ENCODE results near the gene RAD51AP2.
"Not testable (repeated sequence)": the region's sequence is repeated elsewhere in the genome, so short reads cannot be mapped to it uniquely, and the experiment has no call there.

RAD51AP2 gene

DNA sequence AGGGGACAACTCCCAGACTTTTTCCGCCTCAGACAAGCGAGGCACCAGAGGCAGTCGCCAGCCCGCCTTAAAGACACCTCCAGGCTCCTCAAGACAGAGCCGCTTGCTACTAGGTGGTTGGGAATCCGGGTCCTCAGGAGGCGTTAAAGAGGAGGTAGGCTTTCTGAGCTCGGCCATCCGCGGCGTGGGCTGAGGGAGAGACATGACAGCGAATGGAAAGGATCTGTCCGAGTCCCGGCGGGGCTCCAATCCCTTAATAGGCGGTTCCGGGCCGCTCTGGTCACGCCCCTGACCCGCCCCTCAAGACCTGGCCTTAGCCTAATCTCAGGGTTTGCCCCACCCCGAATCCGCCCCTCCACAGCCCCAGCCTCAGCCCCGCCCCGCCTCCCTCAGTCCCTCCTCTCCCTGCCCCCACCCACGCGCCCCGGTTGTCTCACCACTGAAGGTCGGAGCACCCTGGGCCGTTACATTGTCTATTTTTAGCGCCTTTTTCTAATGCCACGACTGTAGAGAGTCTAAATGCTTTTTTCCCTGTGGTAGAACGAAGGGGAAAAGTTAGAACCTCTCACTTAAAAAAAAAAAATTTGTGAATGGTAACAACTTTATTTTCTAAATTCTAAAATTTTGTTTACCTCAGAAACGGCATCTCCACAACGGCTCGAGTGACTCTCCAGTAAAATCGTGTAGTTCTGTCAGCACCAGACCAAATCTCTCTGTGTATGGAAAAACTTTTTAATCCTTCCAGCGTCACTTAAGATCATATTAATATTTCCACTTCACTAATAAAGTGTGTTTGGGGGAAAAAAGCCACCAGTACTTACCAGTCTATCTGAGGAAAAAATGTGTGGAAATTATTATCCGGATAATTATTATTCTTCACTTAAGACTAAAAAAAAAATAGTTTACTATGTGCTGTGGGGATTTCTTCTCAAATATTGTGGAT, at the start of gene RAD51AP2:
Gene RAD51AP2 (minus strand): TSS at position 229 of the 943 bp plus-strand sequence. CDS start 25 bp downstream, at position 204.
- peak; percentile 82 for DNase-seq (ENCODE audit: low read depth)

DNA sequence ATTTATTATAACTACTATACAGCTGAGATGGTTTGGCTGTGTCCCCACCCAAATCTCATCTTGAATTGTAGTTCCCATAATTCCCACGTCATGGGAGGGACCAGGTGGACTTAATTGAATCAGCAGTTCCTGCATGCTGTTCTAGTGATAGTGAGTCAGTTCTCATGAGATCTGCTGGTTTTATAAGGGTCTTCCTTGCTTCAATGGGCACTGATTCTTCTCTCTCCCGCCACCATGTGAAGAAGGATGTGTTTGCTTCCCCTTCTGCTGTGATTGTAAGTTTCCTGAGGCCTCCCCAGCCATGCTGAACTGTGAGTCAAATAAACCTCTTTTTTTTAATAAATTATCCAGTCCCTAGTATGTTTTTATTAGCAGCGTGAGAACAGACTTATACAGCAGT, 47.5 kb upstream of the RAD51AP2 start:
- not testable (repeated sequence) for DNase-seq (ENCODE audit: low read depth)

DNA sequence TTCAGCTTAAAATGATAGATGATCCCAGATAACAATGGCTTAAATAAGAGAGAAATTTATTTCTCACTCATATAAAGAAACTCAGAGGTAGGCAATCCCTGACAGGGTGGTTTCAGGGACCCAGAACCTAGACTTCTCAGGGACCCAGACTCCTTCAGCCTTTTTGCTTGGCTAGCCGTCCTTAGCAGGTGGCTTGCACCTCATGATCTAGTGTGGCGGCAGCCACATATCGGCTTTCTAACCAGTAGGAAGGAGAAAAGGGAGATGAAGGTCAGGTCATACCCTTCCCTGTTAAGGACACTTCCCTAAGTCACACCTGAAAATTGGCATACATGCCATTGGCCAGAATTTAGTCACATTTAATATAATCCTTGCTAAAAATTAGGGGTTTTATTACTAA, 40.6 kb upstream of the RAD51AP2 start:
- DNase-seq (ENCODE audit: low read depth), result no peak

DNA sequence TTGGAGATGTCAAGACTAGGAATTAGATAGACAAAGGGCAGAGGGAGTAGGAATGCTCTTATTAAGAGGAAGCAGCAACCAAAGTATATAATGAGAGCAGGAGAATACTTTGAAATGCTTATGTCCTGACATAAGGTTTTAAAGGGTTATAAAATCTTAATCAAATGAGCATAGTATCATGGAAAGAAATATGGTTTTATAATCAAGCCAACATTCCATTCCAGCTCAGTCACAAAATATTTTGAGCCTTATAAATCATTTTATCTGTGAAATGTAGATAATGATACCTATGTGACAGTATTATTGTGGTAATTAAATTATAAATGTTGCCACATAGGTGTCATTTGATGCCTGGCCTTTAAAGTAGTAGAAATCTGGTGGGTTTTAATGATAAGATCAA, 39.8 kb upstream of the RAD51AP2 start:
- peak; percentile 9 for DNase-seq (ENCODE audit: low read depth)

DNA sequence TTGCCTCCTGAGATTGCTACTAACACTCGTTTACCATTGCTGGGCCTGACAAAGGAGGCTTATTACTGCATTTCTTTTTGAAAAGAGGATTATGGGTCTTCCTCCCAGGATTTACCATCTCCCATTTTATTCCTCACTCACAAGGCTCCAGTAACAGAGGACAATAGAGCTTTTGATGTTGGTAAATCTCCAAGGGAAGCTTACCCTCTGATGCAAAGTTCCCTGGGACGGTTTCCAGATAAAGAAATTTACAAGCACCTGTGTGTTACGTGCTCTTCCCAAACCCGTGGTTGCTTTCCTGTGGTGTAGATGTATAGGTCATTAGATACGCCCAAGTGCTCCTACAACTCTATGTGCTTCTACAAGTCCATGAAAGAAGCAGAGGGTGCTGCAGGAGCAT, 39.4 kb upstream of the RAD51AP2 start:
- no peak for DNase-seq (ENCODE audit: low read depth)

DNA sequence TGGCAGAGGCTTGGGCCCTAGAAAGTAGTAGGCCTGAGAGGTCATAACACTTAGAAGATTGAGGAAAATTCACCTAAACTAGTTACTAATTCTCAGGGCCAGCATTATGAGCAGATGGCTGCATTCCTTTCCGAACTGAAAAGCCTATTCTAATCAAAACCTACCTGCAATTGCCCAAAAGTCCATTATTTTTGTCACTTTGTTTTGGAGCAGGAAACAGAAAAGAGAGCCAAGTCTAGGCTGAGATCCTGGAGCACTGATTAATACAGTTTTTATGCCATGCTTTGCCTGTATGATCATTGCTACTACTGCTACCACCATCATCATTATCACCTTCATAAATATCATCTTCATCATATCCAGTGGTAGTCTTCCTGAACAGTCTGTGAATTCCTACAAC, 36.9 kb upstream of the RAD51AP2 start:
- DNase-seq (ENCODE audit: low read depth), result no peak

DNA sequence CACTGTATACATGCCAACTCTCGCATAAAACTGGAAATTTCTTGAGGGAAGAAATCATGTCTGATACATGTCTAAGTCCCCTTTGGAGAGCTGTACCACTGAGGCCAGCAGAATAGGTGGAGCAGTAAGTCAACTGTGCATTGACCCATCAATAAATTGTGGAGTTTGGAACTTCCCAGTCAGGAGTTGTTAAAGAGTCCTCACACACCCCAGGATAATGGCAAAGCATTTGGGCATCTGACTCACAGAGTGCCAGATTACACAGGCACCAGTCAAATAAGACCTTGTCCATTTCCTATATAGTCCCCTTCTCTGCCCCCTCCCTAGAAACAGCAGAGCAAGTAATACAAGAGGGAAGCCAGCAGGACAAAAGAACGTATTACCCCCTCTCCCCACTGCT, 32.7 kb upstream of the RAD51AP2 start:
- no peak for DNase-seq (ENCODE audit: low read depth)

DNA sequence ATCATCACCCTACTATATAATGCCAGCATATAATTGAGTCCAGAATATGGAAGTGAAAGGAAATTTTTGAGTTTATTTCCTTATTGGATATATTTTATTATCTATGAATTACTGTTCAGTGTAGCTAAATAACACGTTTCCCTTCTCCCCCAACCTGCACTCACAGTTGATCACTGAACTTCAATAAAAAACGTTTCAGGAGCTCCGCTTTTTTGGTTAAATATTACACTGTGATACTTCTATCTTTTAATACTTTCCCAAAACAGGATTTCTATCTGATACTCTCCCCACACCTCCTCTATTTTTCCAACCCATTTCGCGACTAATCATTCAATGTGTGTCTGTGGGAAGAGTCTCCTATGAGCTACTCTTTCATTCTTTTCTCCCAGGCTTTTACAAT, 29.5 kb upstream of the RAD51AP2 start:
- no peak for DNase-seq (ENCODE audit: low read depth)

DNA sequence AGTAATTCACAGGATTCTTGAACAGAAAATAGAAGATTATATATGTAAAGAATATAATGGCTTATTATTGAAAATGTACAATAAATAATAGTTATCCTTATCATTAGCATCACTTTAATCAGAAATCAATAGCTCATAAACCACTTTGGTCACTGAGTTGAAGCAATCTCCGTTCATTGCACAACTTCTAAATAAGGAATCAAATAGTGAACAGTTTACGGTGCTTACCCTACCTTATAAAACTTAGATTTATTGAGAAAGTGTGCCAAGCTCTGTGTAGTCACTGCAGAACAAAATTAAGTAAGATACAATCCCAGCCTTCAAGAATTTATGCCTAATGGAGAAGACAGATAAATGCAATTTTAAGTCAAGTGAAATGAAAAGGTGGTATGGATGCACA, 29.0 kb upstream of the RAD51AP2 start:
- DNase-seq (ENCODE audit: low read depth), result no peak

DNA sequence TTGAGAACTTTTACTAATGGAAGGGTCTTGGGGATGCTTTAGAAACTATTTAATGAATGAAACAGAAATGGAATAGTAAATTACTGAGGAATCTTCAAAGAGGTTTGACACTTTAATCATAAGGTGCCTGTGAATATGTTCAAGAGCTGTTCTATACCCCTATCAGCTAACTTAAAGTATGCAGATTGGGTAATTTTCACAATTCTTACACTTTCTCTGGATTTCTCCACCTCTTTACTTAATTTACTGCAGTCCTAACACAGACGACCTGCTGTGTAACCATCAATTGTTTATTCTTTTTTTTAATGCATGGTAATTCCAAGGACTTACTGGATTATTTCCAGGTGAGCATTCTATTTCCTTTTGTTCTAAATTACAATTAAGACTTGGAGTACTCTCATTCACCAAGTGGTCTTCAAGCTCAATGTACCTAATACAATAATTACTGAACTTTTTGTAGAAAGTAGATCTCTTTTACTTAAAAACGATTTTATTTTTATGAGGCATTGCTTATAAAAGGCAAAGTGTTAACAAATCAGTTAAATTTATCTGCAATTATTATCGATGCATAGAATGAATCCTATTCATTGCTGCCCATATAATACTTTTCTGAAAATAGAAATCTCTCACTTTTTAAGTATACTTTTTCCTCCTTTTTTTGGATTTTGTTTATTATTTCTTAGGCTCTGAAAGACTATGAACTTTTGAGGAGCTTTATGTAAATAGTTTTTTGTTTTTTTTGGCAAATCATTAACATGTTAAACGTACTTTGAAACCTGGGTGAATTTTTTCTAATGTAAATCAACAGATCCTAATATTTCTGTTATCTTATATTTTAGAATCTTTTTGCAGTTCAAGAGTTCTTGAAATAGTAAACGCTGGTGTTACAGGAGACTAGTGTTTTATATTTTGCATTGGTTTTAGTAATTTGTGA, 27.7 kb upstream of the RAD51AP2 start:
- no peak for DNase-seq (ENCODE audit: low read depth)

DNA sequence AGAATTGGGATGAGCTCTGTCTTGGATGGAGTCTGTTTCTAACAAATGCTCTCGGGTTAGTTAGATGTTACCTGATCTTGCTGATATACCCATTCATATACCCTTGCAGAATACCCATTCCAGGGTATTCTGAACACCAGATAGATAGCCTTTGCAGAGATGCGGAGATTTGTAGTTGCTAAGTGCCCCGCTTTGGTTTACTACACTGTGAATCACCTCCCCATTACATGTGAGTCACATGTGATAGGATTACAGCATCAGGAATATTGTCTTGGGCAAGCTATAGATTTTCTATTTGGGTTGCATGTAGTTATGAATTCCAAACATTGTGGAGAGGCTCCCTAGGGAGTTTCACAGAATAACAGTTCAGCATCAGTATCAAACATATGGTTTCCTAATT, 26.0 kb upstream of the RAD51AP2 start:
- no peak for DNase-seq (ENCODE audit: low read depth)

DNA sequence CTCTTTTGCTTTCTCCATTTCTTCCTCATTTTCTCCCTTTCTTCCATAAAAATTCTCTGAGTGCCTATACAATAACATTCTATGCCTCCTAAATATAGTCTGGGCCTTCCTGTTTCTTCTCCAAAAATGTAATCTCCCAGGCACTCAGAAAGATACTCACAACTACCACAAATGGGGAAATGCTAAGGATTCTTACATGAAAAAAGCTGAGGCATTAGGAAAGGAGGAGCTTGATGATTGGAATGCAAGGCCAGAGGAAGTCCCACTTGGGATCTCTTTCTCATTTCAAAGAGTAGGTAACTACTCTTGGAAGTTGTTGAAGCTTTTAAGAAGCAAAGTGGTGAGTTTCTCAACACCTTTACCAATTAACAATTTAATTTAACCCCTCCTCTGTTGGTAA, 25.6 kb upstream of the RAD51AP2 start:
- no peak for DNase-seq (ENCODE audit: low read depth)

DNA sequence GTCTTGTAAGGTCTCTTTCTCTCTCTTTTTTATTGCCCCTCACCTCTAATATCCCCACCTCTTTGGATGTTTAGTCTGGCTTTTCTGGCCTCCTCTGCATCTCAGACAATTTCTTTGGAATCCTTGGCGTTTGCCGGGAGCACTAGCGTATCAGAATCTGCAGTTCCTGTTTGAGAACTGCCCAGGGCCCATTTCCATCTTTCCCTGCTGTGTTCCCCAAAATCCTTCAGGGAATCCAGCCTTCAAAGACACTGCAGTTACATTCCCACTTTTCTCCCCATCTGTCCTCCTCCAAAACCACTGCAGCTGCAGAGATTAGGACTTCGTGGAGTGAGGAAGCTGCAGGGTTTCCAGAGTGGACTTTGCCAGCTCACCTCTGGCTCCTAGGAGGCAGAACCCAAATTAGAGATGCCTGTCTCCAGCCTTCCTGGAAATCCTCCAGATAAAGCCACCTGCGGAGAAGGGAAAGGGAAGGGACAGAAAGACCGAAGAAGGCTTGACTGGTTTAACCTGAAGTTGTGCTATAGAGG, 25.0 kb upstream of the RAD51AP2 start:
- DNase-seq (ENCODE audit: low read depth), result no peak

DNA sequence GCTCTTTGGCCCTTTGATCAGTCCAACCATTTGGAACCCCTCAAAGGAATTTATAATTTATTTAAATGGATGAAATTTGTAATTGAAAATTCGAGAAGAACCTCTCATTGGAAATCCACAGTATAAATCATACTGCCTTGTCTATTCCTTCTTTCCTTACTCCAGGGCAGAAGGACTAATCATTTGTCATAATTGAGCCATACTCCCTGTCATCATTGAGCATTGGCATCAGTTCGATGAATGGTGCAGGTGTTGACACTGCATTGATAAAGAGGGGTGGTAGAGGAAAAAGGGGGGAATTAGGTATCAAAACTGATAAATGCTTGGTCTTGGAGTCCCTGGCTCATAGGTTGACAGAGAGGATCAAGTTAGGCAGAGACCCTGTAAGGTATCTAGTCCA, 24.2 kb upstream of the RAD51AP2 start:
- DNase-seq (ENCODE audit: low read depth), result no peak

DNA sequence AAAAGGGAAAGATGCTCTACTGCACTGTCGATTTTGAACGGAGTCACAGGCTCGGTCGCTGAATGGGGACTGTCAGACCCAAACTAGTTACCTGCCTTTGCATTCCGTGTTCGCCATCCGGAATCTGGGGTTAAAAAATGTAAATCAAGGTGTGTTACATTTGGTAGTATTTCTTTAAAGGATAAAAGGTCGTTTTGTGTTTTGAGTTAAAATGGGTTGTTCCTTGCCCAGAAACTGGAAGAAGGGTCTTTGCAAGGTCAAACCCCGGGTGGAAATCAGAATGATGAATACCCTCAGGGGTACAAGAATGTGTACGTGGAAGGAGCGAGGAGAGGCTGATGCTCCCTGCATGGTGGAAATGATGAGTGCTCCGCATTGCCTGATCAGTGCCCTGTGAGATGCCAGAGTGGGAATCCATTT, 23.3 kb upstream of the RAD51AP2 start:
- no peak for DNase-seq (ENCODE audit: low read depth)

DNA sequence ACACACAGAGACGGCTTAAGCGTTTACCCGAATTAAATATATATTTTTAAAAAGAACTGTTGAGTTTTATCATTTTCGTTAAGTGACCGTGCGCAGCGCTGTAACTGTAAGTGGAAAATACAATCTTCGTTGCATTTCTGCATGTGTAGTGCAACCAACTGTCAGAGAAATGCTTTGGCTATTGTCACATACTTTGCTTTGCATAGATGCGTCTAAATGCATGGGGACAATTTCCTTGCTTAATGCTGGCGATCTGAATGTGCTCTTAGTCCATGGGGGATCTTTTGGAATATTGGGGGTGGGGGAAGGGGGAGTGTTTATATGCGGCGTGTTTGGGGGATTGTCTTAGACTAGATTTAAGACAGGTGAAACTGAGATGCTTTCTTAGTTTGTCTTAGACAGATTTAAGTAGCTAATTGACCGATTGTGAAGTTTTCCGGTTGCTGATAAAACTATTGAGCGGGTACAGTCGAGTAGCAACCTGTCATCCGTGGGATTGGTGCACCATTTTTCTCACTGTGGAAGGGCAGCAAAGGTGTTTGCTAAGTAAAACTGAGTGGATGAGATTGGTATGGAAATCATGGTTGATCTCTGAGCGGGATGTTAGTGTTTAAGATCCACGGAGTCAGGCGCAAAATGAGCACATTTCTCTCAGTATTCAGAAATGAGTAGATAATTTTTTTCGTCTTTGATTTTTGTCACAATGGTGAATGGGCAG, 22.7 kb upstream of the RAD51AP2 start:
- DNase-seq (ENCODE audit: low read depth), result no peak

DNA sequence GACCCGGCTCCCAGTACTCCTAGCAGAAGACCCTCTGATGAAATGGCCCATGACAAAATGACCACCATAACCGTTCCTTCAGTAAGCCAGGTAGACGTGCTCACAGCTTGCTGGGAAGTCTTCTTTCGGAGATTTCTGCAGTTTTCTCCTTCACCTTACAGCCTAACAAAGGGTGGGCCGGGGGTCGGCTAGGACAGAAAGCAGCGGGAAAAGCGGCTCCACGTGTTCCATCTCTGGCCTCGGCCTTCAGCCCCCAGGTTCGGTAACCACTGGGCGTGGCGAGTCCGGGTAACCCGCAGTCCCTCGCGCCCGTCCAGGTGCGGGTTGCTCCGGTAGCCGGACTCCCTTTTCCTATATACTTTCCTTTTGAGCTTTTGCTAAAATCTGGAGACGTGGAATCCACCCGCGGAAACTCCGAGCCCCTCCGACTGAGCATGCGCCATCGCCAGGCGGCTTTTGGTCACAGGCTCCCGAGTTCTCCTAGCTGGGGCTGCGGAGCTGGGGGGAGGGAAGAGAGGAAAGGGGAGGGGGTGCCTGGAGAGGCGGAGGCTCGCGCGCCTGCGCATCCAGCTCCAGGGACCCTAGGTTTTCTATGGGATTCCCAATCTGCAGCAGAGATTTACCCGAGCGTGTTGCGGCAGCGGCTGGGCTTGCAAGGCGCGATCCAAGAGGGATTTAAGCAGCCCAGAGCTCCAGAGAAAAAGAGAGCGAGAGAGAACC, 22.0 kb upstream of the RAD51AP2 start, which contains the start of gene VSNL1:
Gene VSNL1 (plus strand): TSS at position 604 of the 720 bp plus-strand sequence. CDS start 51,379 bp downstream, outside the sequence.
- DNase-seq (ENCODE audit: low read depth), result peak; percentile 41

DNA sequence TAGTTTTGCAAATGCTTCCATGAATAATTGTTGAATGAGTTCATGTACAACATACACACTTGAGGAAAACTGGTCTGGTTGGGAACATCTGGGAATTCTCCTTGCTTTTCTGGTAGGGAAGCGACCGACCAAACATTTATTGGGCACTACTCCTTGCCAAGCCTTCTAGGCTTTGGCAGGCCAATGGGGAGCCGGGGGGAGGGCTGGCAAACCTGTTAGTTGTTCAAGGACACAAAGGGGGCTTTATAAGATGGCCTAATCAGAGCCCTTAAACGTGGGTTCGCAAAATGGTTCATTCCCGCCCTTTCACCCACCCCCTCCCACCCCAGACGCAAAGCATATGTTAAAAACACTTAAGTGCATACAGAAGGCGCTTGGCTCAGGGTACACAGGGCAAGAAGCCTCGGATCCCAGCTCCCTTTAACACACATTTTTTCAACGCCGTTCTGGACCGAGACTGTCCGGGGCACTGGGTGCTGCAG, 21.4 kb upstream of the RAD51AP2 start:
- DNase-seq (ENCODE audit: low read depth), result peak; percentile 4

DNA sequence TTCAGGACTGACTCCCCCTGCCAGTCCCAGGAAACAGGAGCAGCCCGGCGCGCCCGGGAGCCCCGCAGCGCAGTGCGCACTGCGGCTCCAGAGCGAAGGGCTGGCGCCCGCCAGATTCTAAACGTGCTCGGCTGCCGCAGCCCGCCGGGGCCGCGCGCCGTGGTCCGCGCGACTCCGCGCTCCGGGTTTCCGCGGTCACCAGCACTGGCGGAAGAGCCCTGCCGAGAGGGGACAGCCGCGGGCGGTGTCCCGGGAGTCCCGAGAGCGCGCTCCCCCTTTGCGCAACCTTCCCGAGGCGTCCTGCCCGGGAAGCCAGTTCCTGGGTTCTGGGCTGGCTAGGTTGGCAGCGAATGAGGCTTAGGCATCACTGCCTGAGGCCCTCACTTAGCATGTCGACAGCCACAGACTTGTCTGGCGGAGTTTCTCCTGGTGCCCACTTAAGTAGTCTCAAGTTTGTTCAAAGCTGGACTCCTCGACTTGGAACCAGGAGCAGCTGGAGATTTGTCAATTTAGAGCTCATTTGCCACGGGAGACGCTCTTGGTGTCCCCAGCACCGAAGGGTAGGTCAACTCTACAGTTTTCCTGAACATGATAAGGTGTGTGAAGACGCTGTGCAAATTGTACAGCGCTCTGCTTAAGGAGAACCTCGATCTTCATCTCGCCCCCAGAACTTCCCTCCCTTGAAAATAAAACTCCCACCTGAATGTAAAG, 20.8 kb upstream of the RAD51AP2 start:
- DNase-seq (ENCODE audit: low read depth), result peak; percentile 38
